GM23338 (cell line): ENCODE measurements around the gene UNK. TPM values are rescaled to one million over a fixed set of nuclear protein-coding genes. Genes with fewer than 3 reads are reported as not detected.

Source experiments
- ATAC-seq: fragments of 200-7000 bp; cut with Tn5 transposase; 3 replicates; pipeline ENCODE4 v1.9.1; 2020
- DNase-seq: peaks from one replicate; pipeline ENCODE4 v3.0.0-alpha.2; 2015; ENCODE audit warnings: low spot score
- H2AFZ ChIP-seq: fragments of 200-600 bp; sonication (generic); 2 replicates; pipeline ENCODE4 v1.8.0; 2016; ENCODE audit warnings: antibody characterized with exemption, mild to moderate bottlenecking, moderate library complexity
- H3F3A ChIP-seq: fragments of 200-600 bp; sonication (generic); replicated peaks from 2 replicates; pipeline ENCODE4 v1.8.0; 2017; ENCODE audit warnings: antibody characterized with exemption, mixed run types, low read depth
- H3K27ac ChIP-seq: fragments of 200-600 bp; sonication (generic); 2 replicates; pipeline ENCODE4 v1.6.1; 2016; ENCODE audit warnings: low read depth
- H3K27me3 ChIP-seq: fragments of 200-600 bp; sonication (generic); 2 replicates; pipeline ENCODE4 v1.8.0; 2016; ENCODE audit warnings: mild to moderate bottlenecking, mixed run types, moderate library complexity; ENCODE audit not compliant: insufficient read depth
- H3K36me3 ChIP-seq: fragments of 200-600 bp; sonication (generic); 2 replicates; pipeline ENCODE4 v1.8.0; 2016; ENCODE audit warnings: mild to moderate bottlenecking; ENCODE audit not compliant: insufficient read depth
- H3K4me1 ChIP-seq: fragments of 200-600 bp; sonication (generic); 2 replicates; pipeline ENCODE4 v1.8.0; 2016; ENCODE audit warnings: mild to moderate bottlenecking, moderate library complexity; ENCODE audit not compliant: insufficient read depth
- H3K4me2 ChIP-seq: fragments of 200-600 bp; sonication (generic); 2 replicates; pipeline ENCODE4 v1.7.1; 2017; ENCODE audit warnings: mixed run types
- H3K4me3 ChIP-seq: fragments of 200-600 bp; sonication (generic); 2 replicates; pipeline ENCODE4 v1.6.1; 2016; ENCODE audit warnings: mixed run types
- H3K79me2 ChIP-seq: fragments of 200-600 bp; sonication (generic); replicated peaks from 2 replicates; pipeline ENCODE4 v1.8.0; 2017; ENCODE audit warnings: mild to moderate bottlenecking; ENCODE audit not compliant: insufficient read depth
- H3K9me2 ChIP-seq: fragments of 200-600 bp; sonication (generic); 2 replicates; pipeline ENCODE4 v1.8.0; 2017; ENCODE audit not compliant: insufficient read depth
- H4K20me1 ChIP-seq: fragments of 200-600 bp; sonication (generic); replicated peaks from 2 replicates; pipeline ENCODE4 v1.8.0; 2017; ENCODE audit warnings: mild to moderate bottlenecking; ENCODE audit not compliant: insufficient read depth
- H3K27ac Mint-ChIP-seq: 2 replicates; pipeline ENCODE4 v1.8.0; 2020; ENCODE audit warnings: inconsistent platforms, mild to moderate bottlenecking, moderate library complexity, mixed read lengths
- H3K27me3 Mint-ChIP-seq: 3 replicates; pipeline ENCODE4 v1.8.0; 2022; ENCODE audit warnings: low read depth, mild to moderate bottlenecking, moderate library complexity, mixed read lengths, inconsistent platforms; ENCODE audit not compliant: insufficient read depth, poor library complexity
- H3K36me3 Mint-ChIP-seq: 3 replicates; pipeline ENCODE4 v1.8.0; 2021; ENCODE audit warnings: low read depth, mild to moderate bottlenecking, inconsistent platforms, moderate library complexity, mixed read lengths
- H3K4me1 Mint-ChIP-seq: 3 replicates; pipeline ENCODE4 v1.8.0; 2020; ENCODE audit warnings: mild to moderate bottlenecking, inconsistent platforms, mixed read lengths
- H3K4me3 Mint-ChIP-seq: 3 replicates; pipeline ENCODE4 v1.8.0; 2021; ENCODE audit warnings: moderate library complexity, mild to moderate bottlenecking, inconsistent platforms, mixed read lengths
- H3K9me3 Mint-ChIP-seq: 3 replicates; pipeline ENCODE4 v1.8.0; 2020; ENCODE audit warnings: moderate library complexity, mild to moderate bottlenecking, inconsistent platforms, mixed read lengths
- CREB1 ChIP-seq: fragments of 250-450 bp; sonication (Bioruptor Pico); IDR thresholded peaks from 2 replicates; pipeline ENCODE4 v1.5.0; 2020; ENCODE audit warnings: low read depth, mild to moderate bottlenecking, moderate library complexity
- EZH2 ChIP-seq: fragments of 200-600 bp; sonication (generic); IDR thresholded peaks from one replicate; pipeline ENCODE4 v1.8.0; 2017; ENCODE audit warnings: antibody characterized with exemption, mild to moderate bottlenecking, low read depth; ENCODE audit not compliant: unreplicated experiment
- EZH2phosphoT487 ChIP-seq: fragments of 200-600 bp; sonication (generic); IDR thresholded peaks from one replicate; pipeline ENCODE4 v1.8.1; 2018; ENCODE audit warnings: antibody characterized with exemption; ENCODE audit not compliant: unreplicated experiment
- JUNB ChIP-seq: IDR thresholded peaks from one replicate; pipeline ENCODE4 v1.6.1; 2016; ENCODE audit warnings: antibody characterized with exemption; ENCODE audit not compliant: unreplicated experiment
- NANOG ChIP-seq: IDR thresholded peaks from 2 replicates; pipeline ENCODE4 v1.6.1; 2016; ENCODE audit warnings: antibody characterized with exemption, borderline replicate concordance
- POLR2AphosphoS5 ChIP-seq: IDR thresholded peaks from 2 replicates; pipeline ENCODE4 v1.6.1; 2016; ENCODE audit warnings: antibody characterized with exemption, low read depth
- STAT1 ChIP-seq: IDR thresholded peaks from one replicate; pipeline ENCODE4 v1.6.1; 2016; ENCODE audit warnings: antibody characterized with exemption; ENCODE audit not compliant: unreplicated experiment
- ZNF114 ChIP-seq: fragments of 250-450 bp; sonication (Bioruptor Pico); IDR thresholded peaks from 2 replicates; pipeline ENCODE4 v1.5.0; 2020; ENCODE audit warnings: mild to moderate bottlenecking, moderate library complexity
- ZNF331 ChIP-seq: fragments of 250-450 bp; sonication (Bioruptor Pico); IDR thresholded peaks from 2 replicates; pipeline ENCODE4 v1.5.0; 2020; ENCODE audit warnings: low read depth, mild to moderate bottlenecking, moderate library complexity
- polyA plus RNA-seq: library from polyadenylated mRNA; unstranded; fragments of >200 nt; fragmentation: Nextera tagmentation; extraction: Ambion mirVana; gene quantifications from 2 replicates; pipeline ENCODE4 v1.2.1, GENCODE V29; 2016
- total RNA-seq: library from RNA; depleted of rRNA; stranded (reverse); fragments of >200 nt; shearing (Covaris generic); gene quantifications from 2 replicates; pipeline ENCODE4 v1.2.3, GENCODE V29; 2014
- TF ChIP-seq, protein P1 (sequence below): IDR thresholded peaks from one replicate; pipeline ENCODE4 v1.6.1; 2018; ENCODE audit warnings: antibody characterized with exemption; ENCODE audit not compliant: unreplicated experiment
- TF ChIP-seq, protein P2 (sequence below): fragments of 250-450 bp; sonication (Bioruptor Pico); IDR thresholded peaks from 2 replicates; pipeline ENCODE4 v1.5.0; 2020; ENCODE audit warnings: mild to moderate bottlenecking, moderate library complexity
- TF ChIP-seq, protein P3 (sequence below): IDR thresholded peaks from 2 replicates; pipeline ENCODE4 v1.6.1; 2016; ENCODE audit warnings: antibody characterized with exemption
- TF ChIP-seq, protein P4 (sequence below), 2 experiments: fragments of 200-600 bp in 1 of 2; sonication (generic) in 1 of 2; conservative IDR thresholded peaks; 2 replicates each; pipeline versions ENCODE4 v1.5.1 to v1.6.1; 2016 to 2017; ENCODE audit warnings: antibody characterized with exemption in 2 of 2, low read depth in 2 of 2, mild to moderate bottlenecking in 2 of 2, moderate library complexity in 1 of 2

Gene UNK
- total and polyA plus RNA-seq, 2 experiments from 2014 or later, result 21.8 to 65.2 TPM

DNA sequence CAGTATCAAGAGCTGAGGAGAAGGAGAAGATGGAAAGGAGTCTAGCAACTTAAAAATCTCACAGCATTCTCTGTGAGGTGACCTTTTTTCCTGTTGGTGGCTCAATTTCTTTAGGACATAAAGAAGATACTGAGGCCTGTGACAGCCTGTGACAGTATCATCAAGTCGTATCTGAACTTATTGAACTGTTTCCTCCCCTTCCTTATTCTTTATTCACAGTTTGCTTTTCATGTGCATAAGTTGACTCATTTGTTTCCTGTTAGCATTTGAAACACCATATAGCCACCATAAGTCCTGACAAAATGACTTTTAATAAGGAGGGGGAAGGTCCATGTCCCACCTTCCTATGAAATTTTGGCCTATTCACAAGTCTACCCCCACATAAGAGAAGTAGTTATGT is 8.9 kb downstream of the UNK start:
- H3K36me3 ChIP-seq, result peaks cover 21% of the 10 kb centered on the region; the same call in 1 of the 2 replicates
- no peak overlapping the region for H3K27ac ChIP-seq
- Mint-ChIP-seq H3K9me3 (no peaks in the 10 kb centered on the region), H3K27me3 (no peaks in the 10 kb centered on the region), H3K4me3 (no peak overlapping the region), H3K27ac (no peak overlapping the region), H3K36me3 (peaks cover 43% of the 10 kb centered on the region), H3K4me1 (no peaks in the 10 kb centered on the region)
- H3K9me2 ChIP-seq, result no peaks in the 10 kb centered on the region
- H3K4me3 ChIP-seq, result no peak overlapping the region
- H3K4me2 ChIP-seq, result no peak overlapping the region
- no peaks in the 10 kb centered on the region for H3K27me3 ChIP-seq
- TF ChIP-seq EZH2, result no peak
- TF ChIP-seq, protein P1, sequence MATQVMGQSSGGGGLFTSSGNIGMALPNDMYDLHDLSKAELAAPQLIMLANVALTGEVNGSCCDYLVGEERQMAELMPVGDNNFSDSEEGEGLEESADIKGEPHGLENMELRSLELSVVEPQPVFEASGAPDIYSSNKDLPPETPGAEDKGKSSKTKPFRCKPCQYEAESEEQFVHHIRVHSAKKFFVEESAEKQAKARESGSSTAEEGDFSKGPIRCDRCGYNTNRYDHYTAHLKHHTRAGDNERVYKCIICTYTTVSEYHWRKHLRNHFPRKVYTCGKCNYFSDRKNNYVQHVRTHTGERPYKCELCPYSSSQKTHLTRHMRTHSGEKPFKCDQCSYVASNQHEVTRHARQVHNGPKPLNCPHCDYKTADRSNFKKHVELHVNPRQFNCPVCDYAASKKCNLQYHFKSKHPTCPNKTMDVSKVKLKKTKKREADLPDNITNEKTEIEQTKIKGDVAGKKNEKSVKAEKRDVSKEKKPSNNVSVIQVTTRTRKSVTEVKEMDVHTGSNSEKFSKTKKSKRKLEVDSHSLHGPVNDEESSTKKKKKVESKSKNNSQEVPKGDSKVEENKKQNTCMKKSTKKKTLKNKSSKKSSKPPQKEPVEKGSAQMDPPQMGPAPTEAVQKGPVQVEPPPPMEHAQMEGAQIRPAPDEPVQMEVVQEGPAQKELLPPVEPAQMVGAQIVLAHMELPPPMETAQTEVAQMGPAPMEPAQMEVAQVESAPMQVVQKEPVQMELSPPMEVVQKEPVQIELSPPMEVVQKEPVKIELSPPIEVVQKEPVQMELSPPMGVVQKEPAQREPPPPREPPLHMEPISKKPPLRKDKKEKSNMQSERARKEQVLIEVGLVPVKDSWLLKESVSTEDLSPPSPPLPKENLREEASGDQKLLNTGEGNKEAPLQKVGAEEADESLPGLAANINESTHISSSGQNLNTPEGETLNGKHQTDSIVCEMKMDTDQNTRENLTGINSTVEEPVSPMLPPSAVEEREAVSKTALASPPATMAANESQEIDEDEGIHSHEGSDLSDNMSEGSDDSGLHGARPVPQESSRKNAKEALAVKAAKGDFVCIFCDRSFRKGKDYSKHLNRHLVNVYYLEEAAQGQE, result no peak
- TF ChIP-seq STAT1, result no peak
- TF ChIP-seq ZNF331 (CRISPR knock-in tag), result no peak
- TF ChIP-seq POLR2AphosphoS5, result no peak
- no peak for TF ChIP-seq CREB1 (CRISPR knock-in tag)
- TF ChIP-seq, protein P2, sequence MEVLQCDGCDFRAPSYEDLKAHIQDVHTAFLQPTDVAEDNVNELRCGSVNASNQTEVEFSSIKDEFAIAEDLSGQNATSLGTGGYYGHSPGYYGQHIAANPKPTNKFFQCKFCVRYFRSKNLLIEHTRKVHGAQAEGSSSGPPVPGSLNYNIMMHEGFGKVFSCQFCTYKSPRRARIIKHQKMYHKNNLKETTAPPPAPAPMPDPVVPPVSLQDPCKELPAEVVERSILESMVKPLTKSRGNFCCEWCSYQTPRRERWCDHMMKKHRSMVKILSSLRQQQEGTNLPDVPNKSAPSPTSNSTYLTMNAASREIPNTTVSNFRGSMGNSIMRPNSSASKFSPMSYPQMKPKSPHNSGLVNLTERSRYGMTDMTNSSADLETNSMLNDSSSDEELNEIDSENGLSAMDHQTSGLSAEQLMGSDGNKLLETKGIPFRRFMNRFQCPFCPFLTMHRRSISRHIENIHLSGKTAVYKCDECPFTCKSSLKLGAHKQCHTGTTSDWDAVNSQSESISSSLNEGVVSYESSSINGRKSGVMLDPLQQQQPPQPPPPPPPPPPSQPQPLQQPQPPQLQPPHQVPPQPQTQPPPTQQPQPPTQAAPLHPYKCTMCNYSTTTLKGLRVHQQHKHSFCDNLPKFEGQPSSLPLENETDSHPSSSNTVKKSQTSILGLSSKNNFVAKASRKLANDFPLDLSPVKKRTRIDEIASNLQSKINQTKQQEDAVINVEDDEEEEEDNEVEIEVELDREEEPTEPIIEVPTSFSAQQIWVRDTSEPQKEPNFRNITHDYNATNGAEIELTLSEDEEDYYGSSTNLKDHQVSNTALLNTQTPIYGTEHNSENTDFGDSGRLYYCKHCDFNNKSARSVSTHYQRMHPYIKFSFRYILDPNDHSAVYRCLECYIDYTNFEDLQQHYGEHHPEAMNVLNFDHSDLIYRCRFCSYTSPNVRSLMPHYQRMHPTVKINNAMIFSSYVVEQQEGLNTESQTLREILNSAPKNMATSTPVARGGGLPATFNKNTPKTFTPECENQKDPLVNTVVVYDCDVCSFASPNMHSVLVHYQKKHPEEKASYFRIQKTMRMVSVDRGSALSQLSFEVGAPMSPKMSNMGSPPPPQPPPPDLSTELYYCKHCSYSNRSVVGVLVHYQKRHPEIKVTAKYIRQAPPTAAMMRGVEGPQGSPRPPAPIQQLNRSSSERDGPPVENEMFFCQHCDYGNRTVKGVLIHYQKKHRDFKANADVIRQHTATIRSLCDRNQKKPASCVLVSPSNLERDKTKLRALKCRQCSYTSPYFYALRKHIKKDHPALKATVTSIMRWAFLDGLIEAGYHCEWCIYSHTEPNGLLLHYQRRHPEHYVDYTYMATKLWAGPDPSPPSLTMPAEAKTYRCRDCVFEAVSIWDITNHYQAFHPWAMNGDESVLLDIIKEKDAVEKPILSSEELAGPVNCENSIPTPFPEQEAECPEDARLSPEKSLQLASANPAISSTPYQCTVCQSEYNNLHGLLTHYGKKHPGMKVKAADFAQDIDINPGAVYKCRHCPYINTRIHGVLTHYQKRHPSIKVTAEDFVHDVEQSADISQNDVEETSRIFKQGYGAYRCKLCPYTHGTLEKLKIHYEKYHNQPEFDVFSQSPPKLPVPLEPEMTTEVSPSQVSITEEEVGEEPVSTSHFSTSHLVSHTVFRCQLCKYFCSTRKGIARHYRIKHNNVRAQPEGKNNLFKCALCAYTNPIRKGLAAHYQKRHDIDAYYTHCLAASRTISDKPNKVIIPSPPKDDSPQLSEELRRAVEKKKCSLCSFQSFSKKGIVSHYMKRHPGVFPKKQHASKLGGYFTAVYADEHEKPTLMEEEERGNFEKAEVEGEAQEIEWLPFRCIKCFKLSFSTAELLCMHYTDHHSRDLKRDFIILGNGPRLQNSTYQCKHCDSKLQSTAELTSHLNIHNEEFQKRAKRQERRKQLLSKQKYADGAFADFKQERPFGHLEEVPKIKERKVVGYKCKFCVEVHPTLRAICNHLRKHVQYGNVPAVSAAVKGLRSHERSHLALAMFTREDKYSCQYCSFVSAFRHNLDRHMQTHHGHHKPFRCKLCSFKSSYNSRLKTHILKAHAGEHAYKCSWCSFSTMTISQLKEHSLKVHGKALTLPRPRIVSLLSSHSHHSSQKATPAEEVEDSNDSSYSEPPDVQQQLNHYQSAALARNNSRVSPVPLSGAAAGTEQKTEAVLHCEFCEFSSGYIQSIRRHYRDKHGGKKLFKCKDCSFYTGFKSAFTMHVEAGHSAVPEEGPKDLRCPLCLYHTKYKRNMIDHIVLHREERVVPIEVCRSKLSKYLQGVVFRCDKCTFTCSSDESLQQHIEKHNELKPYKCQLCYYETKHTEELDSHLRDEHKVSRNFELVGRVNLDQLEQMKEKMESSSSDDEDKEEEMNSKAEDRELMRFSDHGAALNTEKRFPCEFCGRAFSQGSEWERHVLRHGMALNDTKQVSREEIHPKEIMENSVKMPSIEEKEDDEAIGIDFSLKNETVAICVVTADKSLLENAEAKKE, result no peak
- TF ChIP-seq, protein P3, sequence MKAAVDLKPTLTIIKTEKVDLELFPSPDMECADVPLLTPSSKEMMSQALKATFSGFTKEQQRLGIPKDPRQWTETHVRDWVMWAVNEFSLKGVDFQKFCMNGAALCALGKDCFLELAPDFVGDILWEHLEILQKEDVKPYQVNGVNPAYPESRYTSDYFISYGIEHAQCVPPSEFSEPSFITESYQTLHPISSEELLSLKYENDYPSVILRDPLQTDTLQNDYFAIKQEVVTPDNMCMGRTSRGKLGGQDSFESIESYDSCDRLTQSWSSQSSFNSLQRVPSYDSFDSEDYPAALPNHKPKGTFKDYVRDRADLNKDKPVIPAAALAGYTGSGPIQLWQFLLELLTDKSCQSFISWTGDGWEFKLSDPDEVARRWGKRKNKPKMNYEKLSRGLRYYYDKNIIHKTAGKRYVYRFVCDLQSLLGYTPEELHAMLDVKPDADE, result no peak
- TF ChIP-seq JUNB, result no peak
- no peak for TF ChIP-seq EZH2phosphoT487
- TF ChIP-seq NANOG, result no peak
- no peak for TF ChIP-seq ZNF114 (CRISPR knock-in tag)
- TF ChIP-seq, protein P4, sequence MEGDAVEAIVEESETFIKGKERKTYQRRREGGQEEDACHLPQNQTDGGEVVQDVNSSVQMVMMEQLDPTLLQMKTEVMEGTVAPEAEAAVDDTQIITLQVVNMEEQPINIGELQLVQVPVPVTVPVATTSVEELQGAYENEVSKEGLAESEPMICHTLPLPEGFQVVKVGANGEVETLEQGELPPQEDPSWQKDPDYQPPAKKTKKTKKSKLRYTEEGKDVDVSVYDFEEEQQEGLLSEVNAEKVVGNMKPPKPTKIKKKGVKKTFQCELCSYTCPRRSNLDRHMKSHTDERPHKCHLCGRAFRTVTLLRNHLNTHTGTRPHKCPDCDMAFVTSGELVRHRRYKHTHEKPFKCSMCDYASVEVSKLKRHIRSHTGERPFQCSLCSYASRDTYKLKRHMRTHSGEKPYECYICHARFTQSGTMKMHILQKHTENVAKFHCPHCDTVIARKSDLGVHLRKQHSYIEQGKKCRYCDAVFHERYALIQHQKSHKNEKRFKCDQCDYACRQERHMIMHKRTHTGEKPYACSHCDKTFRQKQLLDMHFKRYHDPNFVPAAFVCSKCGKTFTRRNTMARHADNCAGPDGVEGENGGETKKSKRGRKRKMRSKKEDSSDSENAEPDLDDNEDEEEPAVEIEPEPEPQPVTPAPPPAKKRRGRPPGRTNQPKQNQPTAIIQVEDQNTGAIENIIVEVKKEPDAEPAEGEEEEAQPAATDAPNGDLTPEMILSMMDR (conservative IDR thresholded peaks at IDR 0.05; ENCODE audit: low read depth in 2 of 2), result no peak
- no peak for DNase-seq
- ATAC-seq, result no peak
- H3F3A ChIP-seq, result no peaks in the 10 kb centered on the region; the same call in 1 of the 2 replicates
- H2AFZ ChIP-seq, result no peak overlapping the region
- peaks cover 98% of the 10 kb centered on the region for H3K79me2 ChIP-seq
- H4K20me1 ChIP-seq, result peaks cover 32% of the 10 kb centered on the region
- no peaks in the 10 kb centered on the region for H3K4me1 ChIP-seq
